Fibroblast of upper back skin (primary cell): ENCODE results near the gene MED13.
"Not testable (repeated sequence)": the region's sequence is repeated elsewhere in the genome, so short reads cannot be mapped to it uniquely, and the experiment has no call there.

Experiments
- DNase-seq: peaks from one replicate; pipeline ENCODE4 v3.0.0-alpha.2; 2013

The MED13 gene

DNA sequence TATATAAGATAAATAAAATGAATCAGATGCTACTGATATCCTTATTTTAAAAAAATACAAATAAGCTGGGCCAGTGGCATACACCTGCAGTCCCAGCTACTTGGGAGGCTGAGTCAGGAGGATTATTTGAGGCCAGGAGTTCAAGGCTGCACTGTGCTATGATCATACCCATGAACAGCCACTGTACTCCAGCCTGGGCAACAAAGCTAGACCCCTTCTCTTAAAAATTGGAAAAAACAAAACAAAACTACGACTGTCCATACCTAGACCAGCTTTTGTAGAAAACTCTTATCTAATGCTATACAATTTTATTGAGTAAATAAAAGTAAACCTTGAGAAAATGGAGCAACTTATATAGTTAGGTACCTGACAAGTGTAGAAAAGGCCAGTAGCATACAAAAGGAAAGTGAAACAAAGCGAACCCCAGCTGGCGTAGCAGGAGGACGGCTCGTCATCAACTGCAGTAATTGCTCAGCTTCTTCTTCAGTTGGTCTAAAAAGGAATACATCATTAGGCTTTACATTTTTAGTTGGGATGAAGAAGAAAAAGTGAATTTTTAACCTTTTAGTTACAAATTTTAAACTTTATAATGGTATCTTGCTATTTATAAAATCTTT, 160.9 kb downstream of the MED13 start:
- DNase-seq: no peak

DNA sequence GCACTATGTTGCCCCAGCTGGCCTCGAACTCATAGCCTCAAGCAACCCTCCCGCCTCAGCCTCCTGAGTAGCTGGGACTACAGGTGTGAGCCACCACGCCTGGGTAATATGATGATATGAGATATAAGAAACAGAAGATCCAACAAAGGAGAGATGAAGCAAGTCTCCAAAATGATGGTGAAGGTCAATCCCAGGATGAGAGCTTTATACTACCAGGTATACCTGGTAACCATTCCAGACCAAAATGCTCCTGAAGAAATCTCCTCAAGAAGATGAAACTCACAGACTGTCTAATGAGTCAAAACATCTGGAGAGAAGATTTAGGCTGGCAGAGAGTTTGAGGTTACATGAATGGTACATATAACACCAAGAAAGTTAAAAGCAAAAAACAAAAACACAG, 161.8 kb downstream of the MED13 start:
- DNase-seq: no peak

DNA sequence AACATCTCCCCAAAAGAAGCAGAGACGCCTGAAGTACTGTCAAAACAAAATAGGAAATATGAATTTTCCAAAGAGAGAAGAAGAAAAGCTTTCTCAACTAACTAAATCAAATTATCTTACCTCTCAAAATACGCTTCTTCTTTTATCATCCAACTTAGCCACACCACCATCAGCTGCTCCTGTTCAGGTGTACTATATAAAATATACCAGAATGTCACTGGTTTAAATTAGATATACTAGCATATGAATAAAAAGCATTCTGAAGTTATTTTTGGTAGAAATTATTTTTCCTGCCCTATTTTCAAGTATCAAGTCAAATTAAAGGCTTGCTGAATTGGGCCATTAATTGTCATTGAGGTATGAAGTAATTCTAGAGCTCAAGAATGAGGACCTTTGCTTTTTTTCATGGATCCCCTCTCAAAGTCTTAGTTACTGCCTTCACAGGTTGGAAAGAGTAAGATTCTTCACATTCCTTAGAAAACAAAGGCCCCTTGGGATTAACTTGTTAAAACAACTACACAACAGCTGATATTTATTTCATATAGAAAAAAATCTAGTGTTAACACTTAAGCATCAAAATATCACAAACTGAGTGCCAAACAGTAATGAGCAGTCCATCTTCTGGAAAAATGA, 167.4 kb downstream of the MED13 start:
- DNase-seq: no peak

DNA sequence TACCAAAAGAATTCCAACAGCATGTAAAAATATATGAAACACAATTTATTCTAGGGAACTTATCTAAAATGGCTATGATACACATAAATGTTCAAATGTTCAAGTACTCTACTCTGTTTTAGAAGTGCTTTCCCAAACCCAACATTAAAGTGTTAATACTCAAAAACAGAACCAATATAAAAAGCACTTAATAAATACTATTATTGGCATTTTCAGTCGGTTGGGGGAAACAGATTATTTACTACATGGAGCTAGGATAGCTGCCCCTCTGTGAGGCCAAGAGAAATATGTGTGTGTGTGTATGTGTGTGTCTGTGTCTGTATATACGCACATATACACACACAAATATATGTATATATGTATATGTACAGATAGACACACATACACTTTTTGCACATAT, 169.7 kb downstream of the MED13 start:
- no peak for DNase-seq

DNA sequence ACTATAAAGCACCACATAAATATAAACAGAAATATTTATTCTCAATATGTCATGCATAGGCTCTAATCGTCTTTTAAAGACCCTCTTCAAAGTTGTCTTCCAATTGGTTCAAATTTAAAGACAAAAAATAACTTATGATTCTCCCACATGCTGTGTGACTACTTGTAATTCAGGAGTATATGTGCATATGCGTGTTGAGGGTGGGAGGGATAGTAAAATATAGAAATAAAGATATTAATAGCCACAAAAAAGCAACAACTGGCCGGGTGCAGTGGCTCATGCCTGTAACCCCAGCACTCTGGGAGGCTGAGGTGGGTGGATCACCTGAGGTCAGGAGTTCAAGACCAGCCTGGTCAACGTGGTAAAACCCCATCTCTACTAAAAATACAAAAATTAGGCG, 170.8 kb downstream of the MED13 start:
- DNase-seq: not testable (repeated sequence)
